ENCODE data around the gene SEC23IP.

GRCh38 chr10:119988333-119988732, 95.8 kb downstream of the SEC23IP start:
- no peak for TF ChIP-seq CTCF (IDR thresholded peaks at IDR 0.05)
- no peak for TF ChIP-seq POLR2AphosphoS5 (IDR thresholded peaks at IDR 0.05)
- no peak for TF ChIP-seq POLR2A (IDR thresholded peaks at IDR 0.05)

Measured in prostate gland (tissue), 2 donors.